Measurements from ENCODE around the gene CA11. TPM values are rescaled to one million over a fixed set of nuclear protein-coding genes. Genes with fewer than 3 reads are reported as not detected.

Gene CA11
- total and polyA plus RNA-seq, 9 of the 15 experiments (the other 6 are each of a cell fraction or from before 2014, with no cell fraction given) = 2.9 to 19.9 (median 8.3) TPM

DNA sequence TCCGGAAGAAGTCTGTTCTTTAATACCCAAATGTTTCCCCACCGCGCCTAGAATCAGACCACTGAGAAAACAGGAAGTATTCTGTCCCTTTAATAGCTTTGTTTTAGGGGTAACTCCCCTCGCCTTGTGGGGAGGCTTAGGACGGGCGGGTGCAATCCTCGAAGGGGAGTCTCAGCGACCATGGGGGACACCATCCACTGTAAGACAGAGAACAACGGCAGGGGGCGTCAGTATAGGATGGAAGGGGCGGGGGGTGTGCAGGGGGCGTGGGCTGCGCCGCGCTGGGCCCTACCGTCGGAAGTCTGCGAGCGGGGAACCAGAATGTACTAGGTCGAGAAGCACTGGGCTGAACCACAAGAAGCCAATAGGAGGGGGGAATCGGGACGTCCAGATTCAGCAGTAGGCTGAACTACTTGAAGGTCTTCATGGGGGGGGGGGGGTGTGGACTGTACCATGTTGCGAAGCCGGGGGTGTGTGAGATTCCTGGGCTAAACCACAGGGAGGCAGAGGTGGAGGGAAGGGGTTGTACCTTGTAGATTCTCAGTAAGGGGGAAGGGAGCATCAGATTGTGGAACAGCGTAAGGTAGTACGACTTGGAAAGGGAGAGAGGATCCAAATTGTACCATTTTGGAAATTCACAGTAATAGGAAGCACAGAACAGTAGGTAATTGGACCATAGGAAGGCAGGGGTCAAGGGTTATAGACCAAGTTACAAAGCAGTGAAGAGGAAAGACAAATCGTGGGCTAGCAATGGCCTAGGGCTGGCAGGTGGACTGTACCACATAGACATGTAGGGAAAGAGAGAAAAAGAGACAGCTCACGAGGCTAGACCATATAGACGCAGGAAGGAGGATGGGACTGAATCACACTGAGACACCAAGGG is 7.8 kb downstream of the CA11 start (continued):
- TF ChIP-seq, protein P1, sequence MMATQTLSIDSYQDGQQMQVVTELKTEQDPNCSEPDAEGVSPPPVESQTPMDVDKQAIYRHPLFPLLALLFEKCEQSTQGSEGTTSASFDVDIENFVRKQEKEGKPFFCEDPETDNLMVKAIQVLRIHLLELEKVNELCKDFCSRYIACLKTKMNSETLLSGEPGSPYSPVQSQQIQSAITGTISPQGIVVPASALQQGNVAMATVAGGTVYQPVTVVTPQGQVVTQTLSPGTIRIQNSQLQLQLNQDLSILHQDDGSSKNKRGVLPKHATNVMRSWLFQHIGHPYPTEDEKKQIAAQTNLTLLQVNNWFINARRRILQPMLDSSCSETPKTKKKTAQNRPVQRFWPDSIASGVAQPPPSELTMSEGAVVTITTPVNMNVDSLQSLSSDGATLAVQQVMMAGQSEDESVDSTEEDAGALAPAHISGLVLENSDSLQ (IDR thresholded peaks at IDR 0.05) = peak; percentile 30; the same call in 1 of the 2 replicates
- TF ChIP-seq NBN (IDR thresholded peaks at IDR 0.05; ENCODE audit: low read depth) = peak; percentile 80
- TF ChIP-seq ARID1B (IDR thresholded peaks at IDR 0.05) = peak; percentile 64
- no peak for TF ChIP-seq SMAD2 (IDR thresholded peaks at IDR 0.05; ENCODE audit: low read depth, low read length)
- no peak for TF ChIP-seq XRCC5 (IDR thresholded peaks at IDR 0.05; ENCODE audit: low read depth, low read length)
- TF ChIP-seq, protein P2, sequence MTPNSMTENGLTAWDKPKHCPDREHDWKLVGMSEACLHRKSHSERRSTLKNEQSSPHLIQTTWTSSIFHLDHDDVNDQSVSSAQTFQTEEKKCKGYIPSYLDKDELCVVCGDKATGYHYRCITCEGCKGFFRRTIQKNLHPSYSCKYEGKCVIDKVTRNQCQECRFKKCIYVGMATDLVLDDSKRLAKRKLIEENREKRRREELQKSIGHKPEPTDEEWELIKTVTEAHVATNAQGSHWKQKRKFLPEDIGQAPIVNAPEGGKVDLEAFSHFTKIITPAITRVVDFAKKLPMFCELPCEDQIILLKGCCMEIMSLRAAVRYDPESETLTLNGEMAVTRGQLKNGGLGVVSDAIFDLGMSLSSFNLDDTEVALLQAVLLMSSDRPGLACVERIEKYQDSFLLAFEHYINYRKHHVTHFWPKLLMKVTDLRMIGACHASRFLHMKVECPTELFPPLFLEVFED (CRISPR knock-in tag; conservative IDR thresholded peaks at IDR 0.05) = peak; percentile 51; the same call in 1 of the 2 replicates
- TF ChIP-seq ZNF586 (CRISPR knock-in tag; conservative IDR thresholded peaks at IDR 0.05) = no peak
- peak; percentile 14 to 99 for TF ChIP-seq FOXK2 (conservative IDR thresholded peaks at IDR 0.05 in 1 of 2, IDR thresholded peaks at IDR 0.05 in 1 of 2; ENCODE audit: low read depth in 2 of 2)
- no peak for TF ChIP-seq HDAC8 (tag; IDR thresholded peaks at IDR 0.05)
- peak; percentile 93 for TF ChIP-seq LARP7 (IDR thresholded peaks at IDR 0.05)
- peak; percentile 92 for TF ChIP-seq BHLHE40 (IDR thresholded peaks at IDR 0.05; ENCODE audit: low read length)
- TF ChIP-seq, protein P3, sequence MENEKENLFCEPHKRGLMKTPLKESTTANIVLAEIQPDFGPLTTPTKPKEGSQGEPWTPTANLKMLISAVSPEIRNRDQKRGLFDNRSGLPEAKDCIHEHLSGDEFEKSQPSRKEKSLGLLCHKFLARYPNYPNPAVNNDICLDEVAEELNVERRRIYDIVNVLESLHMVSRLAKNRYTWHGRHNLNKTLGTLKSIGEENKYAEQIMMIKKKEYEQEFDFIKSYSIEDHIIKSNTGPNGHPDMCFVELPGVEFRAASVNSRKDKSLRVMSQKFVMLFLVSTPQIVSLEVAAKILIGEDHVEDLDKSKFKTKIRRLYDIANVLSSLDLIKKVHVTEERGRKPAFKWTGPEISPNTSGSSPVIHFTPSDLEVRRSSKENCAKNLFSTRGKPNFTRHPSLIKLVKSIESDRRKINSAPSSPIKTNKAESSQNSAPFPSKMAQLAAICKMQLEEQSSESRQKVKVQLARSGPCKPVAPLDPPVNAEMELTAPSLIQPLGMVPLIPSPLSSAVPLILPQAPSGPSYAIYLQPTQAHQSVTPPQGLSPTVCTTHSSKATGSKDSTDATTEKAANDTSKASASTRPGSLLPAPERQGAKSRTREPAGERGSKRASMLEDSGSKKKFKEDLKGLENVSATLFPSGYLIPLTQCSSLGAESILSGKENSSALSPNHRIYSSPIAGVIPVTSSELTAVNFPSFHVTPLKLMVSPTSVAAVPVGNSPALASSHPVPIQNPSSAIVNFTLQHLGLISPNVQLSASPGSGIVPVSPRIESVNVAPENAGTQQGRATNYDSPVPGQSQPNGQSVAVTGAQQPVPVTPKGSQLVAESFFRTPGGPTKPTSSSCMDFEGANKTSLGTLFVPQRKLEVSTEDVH (IDR thresholded peaks at IDR 0.05; ENCODE audit: low read depth, partially characterized antibody) = peak; percentile 65
- peak; percentile 38; the same call in 1 of the 2 replicates for TF ChIP-seq EP300 (IDR thresholded peaks at IDR 0.05; ENCODE audit: low read length)
- TF ChIP-seq ZBTB8A (IDR thresholded peaks at IDR 0.05; ENCODE audit: partially characterized antibody) = no peak
- peak; percentile 37; the same call in 1 of the 2 replicates for TF ChIP-seq POLR2G (IDR thresholded peaks at IDR 0.05; ENCODE audit: low read depth, low read length)
- TF ChIP-seq PCBP1 (IDR thresholded peaks at IDR 0.05; ENCODE audit: low read depth, low read length, poor library complexity, severe bottlenecking) = no peak
- no peak for TF ChIP-seq MYBL2 (IDR thresholded peaks at IDR 0.05; ENCODE audit: low read depth)
- TF ChIP-seq MYBL2 (CRISPR knock-in tag; IDR thresholded peaks at IDR 0.05; ENCODE audit: borderline replicate concordance) = no peak
- TF ChIP-seq, protein P4, sequence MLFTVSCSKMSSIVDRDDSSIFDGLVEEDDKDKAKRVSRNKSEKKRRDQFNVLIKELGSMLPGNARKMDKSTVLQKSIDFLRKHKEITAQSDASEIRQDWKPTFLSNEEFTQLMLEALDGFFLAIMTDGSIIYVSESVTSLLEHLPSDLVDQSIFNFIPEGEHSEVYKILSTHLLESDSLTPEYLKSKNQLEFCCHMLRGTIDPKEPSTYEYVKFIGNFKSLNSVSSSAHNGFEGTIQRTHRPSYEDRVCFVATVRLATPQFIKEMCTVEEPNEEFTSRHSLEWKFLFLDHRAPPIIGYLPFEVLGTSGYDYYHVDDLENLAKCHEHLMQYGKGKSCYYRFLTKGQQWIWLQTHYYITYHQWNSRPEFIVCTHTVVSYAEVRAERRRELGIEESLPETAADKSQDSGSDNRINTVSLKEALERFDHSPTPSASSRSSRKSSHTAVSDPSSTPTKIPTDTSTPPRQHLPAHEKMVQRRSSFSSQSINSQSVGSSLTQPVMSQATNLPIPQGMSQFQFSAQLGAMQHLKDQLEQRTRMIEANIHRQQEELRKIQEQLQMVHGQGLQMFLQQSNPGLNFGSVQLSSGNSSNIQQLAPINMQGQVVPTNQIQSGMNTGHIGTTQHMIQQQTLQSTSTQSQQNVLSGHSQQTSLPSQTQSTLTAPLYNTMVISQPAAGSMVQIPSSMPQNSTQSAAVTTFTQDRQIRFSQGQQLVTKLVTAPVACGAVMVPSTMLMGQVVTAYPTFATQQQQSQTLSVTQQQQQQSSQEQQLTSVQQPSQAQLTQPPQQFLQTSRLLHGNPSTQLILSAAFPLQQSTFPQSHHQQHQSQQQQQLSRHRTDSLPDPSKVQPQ (CRISPR knock-in tag; IDR thresholded peaks at IDR 0.05; ENCODE audit: borderline replicate concordance) = peak; percentile 4; the same call in 1 of the 2 replicates
- TF ChIP-seq ZNF12 (CRISPR knock-in tag; IDR thresholded peaks at IDR 0.05) = peak; percentile 76; the same call in 1 of the 2 replicates

Data from K562 (cell line).